Adrenal gland (tissue), 5 donors: ENCODE measurements around the gene MLIP.

Experiments
- CTCF ChIP-seq, 6 experiments: fragments of 450-650 bp in 4 of 6; fragments of 200-600 bp in 2 of 6; sonication (generic) in 1 of 6; IDR thresholded peaks; 1 replicate in 5 of 6; 2 replicates in 1 of 6; pipeline versions ENCODE4 v1.5.1 to v1.8.0; 2016 to 2021; ENCODE audit warnings: antibody characterized with exemption in 6 of 6, mild to moderate bottlenecking in 2 of 6, moderate library complexity in 1 of 6
- POLR2A ChIP-seq, 2 donors: fragments of 450-650 bp; IDR thresholded peaks; one replicate each; pipeline ENCODE4 v1.6.1; 2017; ENCODE audit warnings: antibody characterized with exemption in 2 of 2, mild to moderate bottlenecking in 2 of 2, moderate library complexity in 1 of 2
- donor health status: DM: no; HTN: no; CAD: no.

GRCh38 chr6:54125493-54125892 is 14.2 kb downstream of the MLIP start:
- TF ChIP-seq POLR2A (IDR thresholded peaks at IDR 0.05), result no peak
- TF ChIP-seq CTCF (IDR thresholded peaks at IDR 0.05), result no peak
